Muscle layer of duodenum (tissue), 2 donors: ENCODE results near the gene SND1.
A peak's percentile ranks its signal among the peaks of the same experiment; 100 is the strongest.

Experiments
- H3K27ac ChIP-seq: one replicate; pipeline ENCODE4 v1.7.0; 2013; ENCODE audit warnings: mild to moderate bottlenecking, low read length
- H3K27me3 ChIP-seq: one replicate; pipeline ENCODE4 v1.7.0; 2013; ENCODE audit warnings: low read depth, mild to moderate bottlenecking, control low read depth, low read length
- H3K36me3 ChIP-seq, 2 donors: one replicate each; pipeline ENCODE4 v1.7.0; 2013; ENCODE audit warnings: low read length in 2 of 2, control low read depth in 1 of 2, mild to moderate bottlenecking in 1 of 2; ENCODE audit not compliant: insufficient read depth in 2 of 2, control insufficient read depth in 1 of 2
- H3K4me1 ChIP-seq, 2 donors: one replicate each; pipeline ENCODE4 v1.7.0; 2013; ENCODE audit warnings: low read length in 2 of 2, mild to moderate bottlenecking in 2 of 2, control low read depth in 1 of 2, moderate library complexity in 1 of 2; ENCODE audit not compliant: insufficient read depth in 2 of 2, control insufficient read depth in 1 of 2
- H3K4me3 ChIP-seq, 2 donors: one replicate each; pipeline ENCODE4 v1.7.0; 2013; ENCODE audit warnings: low read length in 2 of 2, low read depth in 1 of 2, mild to moderate bottlenecking in 1 of 2
- H3K9me3 ChIP-seq, 2 donors: one replicate each; pipeline ENCODE4 v1.7.0; 2013; ENCODE audit warnings: low read length in 2 of 2, control low read depth in 1 of 2, mild to moderate bottlenecking in 1 of 2; ENCODE audit not compliant: control insufficient read depth in 1 of 2
- donor health status: healthy.

Gene SND1

GRCh38 chr7:127997226-127997922 lies 345.4 kb downstream of the SND1 start:
- peaks cover 5 to 16% of the 10 kb centered on the region in 2 donors for H3K4me1 ChIP-seq

GRCh38 chr7:127998671-127999070 lies 346.7 kb downstream of the SND1 start:
- H3K4me3 ChIP-seq, result no peak overlapping the region
- H3K9me3 ChIP-seq, result no peaks in the 10 kb centered on the region
- H3K27me3 ChIP-seq, result no peaks in the 10 kb centered on the region
- H3K36me3 ChIP-seq, result no peaks in the 10 kb centered on the region
- peaks cover 5 to 16% of the 10 kb centered on the region in 2 donors for H3K4me1 ChIP-seq
- no peak overlapping the region for H3K27ac ChIP-seq

More at GRCh38 chr7:127997226-127997922, 345.4 kb downstream of the SND1 start:
- H3K9me3 ChIP-seq, result no peaks in the 10 kb centered on the region
- H3K4me3 ChIP-seq, result no peak overlapping the region
- no peak overlapping the region for H3K27ac ChIP-seq
- H3K27me3 ChIP-seq, result no peaks in the 10 kb centered on the region
- H3K36me3 ChIP-seq, result peaks cover 0 to 5% of the 10 kb centered on the region in 2 donors

- Histone ChIP-seq H3K27me3 (no peaks in the 10 kb centered on the region), H3K36me3 (no peaks in the 10 kb centered on the region), H3K27ac (no peak overlapping the region), H3K4me3 (no peak overlapping the region), H3K9me3 (no peaks in the 10 kb centered on the region), H3K4me1 (peaks cover 5 to 14% of the 10 kb centered on the region in 2 donors)
Observed at GRCh38 chr7:128000048-128000447, 348.1 kb downstream of the SND1 start.

- Histone ChIP-seq H3K27ac (no peak overlapping the region), H3K9me3 (no peaks in the 10 kb centered on the region), H3K4me3 (peak overlapping the region in 1 of 2 donors; percentile 14), H3K36me3 (no peaks in the 10 kb centered on the region), H3K4me1 (peaks cover 5 to 11% of the 10 kb centered on the region in 2 donors), H3K27me3 (no peaks in the 10 kb centered on the region)
Observed at GRCh38 chr7:128000854-128001265, 348.9 kb downstream of the SND1 start.

DNA sequence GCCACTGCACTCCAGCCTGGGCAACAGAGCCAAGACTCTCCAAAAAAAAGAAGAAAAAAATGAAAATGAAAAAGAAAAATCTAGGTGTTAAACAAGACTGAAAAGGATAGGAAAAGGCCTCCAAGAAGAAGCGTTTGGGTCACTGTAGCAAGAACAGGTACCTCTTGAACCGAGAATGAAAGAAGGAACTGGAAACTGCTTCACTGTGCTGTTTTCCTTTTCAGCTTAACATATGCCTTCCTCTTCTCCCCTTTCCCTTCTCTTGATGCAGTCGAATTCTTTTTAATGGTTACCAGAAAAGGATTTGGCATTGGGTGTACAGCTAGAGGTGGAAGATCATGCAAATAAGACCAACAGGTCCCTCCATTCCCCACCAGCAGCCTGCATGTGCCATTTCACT lies 351.2 kb downstream of the SND1 start:
- Histone ChIP-seq H3K27me3 (no peaks in the 10 kb centered on the region), H3K27ac (no peak overlapping the region), H3K4me1 (peaks cover 5 to 6% of the 10 kb centered on the region in 2 donors), H3K36me3 (no peaks in the 10 kb centered on the region), H3K9me3 (no peaks in the 10 kb centered on the region), H3K4me3 (no peak overlapping the region)

DNA sequence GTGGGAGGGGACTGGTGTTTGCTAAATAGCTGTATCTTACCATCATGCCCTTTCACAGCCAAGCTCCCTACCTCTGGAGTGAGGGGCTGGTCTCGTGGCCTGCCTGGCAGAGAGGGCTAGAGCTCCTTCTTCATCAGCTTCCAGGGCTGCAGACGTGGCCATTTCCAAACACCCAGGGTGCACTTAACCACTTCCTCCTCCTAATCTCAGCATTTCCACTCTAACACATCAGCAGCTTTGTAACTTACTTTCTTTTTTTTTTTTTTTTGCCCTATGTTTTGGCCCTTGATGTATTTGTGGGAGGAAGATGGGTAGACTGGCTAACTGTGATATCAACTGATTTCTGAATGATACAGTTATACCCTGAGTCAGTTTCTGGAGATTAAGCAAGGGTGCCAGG lies 351.8 kb downstream of the SND1 start:
- H3K9me3 ChIP-seq, result no peaks in the 10 kb centered on the region
- no peaks in the 10 kb centered on the region for H3K36me3 ChIP-seq
- no peak overlapping the region for H3K4me3 ChIP-seq
- peaks cover 5 to 6% of the 10 kb centered on the region in 2 donors for H3K4me1 ChIP-seq
- H3K27ac ChIP-seq, result no peak overlapping the region
- H3K27me3 ChIP-seq, result no peaks in the 10 kb centered on the region

DNA sequence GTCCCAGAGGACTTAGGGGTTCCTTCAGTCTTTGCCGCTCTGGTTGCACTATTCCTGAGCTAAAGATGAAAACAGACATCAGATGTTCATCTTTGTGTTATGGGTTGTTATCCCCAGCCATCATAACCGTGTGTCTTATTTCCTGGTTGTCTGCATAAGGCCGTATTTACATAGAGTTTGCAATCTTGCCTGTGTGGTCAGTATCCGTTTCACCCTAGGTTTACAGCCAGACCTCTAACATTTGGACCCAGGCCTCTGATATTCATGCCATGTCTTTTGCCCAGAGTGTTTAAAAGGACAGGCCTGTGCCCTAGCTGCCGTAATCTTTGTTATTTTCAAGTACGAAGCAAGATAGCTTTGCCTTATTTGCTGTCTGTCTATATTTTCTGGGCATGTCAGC lies 352.6 kb downstream of the SND1 start:
- Histone ChIP-seq H3K27me3 (no peaks in the 10 kb centered on the region), H3K27ac (no peak overlapping the region), H3K36me3 (no peaks in the 10 kb centered on the region), H3K9me3 (no peaks in the 10 kb centered on the region), H3K4me3 (no peak overlapping the region), H3K4me1 (peaks cover 5 to 6% of the 10 kb centered on the region in 2 donors)

- Histone ChIP-seq H3K27me3 (no peaks in the 10 kb centered on the region), H3K9me3 (no peaks in the 10 kb centered on the region), H3K4me1 (peaks cover 5 to 6% of the 10 kb centered on the region in 2 donors), H3K36me3 (no peaks in the 10 kb centered on the region), H3K27ac (no peak overlapping the region), H3K4me3 (no peak overlapping the region)
Observed at GRCh38 chr7:128005117-128005516, 353.1 kb downstream of the SND1 start.

DNA sequence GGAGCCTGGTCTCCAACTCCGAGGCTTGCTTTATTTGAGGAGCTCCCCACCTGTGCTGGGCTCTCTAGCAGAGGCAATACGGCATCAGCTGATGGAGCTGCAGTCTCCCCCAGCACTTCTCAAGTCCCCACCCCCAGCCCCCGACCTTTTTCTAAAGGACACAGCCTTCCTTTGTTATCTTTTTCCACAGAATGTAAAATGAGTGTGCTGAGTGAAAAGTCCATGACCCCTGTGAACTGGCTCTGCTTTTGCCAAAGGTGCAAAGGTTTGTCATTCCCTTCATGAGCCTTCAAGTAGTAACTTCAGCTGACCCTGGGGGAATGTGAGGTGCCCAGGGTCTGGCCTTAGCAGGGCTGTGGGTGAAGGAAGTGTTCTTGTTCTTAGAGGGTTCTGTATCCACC lies 353.8 kb downstream of the SND1 start:
- Histone ChIP-seq H3K36me3 (no peaks in the 10 kb centered on the region), H3K27me3 (no peaks in the 10 kb centered on the region), H3K27ac (no peak overlapping the region), H3K4me1 (peaks cover 4 to 9% of the 10 kb centered on the region in 2 donors), H3K9me3 (no peaks in the 10 kb centered on the region), H3K4me3 (no peak overlapping the region)

- Histone ChIP-seq H3K27me3 (no peaks in the 10 kb centered on the region), H3K27ac (no peak overlapping the region), H3K9me3 (no peaks in the 10 kb centered on the region), H3K4me1 (peaks cover 0 to 15% of the 10 kb centered on the region in 2 donors), H3K4me3 (no peak overlapping the region), H3K36me3 (no peaks in the 10 kb centered on the region)
Observed at GRCh38 chr7:128006550-128007302, 354.7 kb downstream of the SND1 start.

- Histone ChIP-seq H3K27ac (no peak overlapping the region), H3K4me1 (peaks cover 0 to 15% of the 10 kb centered on the region in 2 donors), H3K9me3 (no peaks in the 10 kb centered on the region), H3K27me3 (no peaks in the 10 kb centered on the region), H3K36me3 (no peaks in the 10 kb centered on the region), H3K4me3 (no peak overlapping the region)
Observed at GRCh38 chr7:128007303-128007680, 355.3 kb downstream of the SND1 start.
